Ishikawa (cell line): ENCODE measurements around the gene ZNF664.

Source experiments
- CEBPB ChIP-seq: IDR thresholded peaks from 2 replicates; pipeline ENCODE4 v1.6.1; 2012
- CREB1 ChIP-seq: IDR thresholded peaks from 2 replicates; pipeline ENCODE4 v1.6.1; 2012; ENCODE audit warnings: low read depth
- EGR1 ChIP-seq: IDR thresholded peaks from 2 replicates; pipeline ENCODE4 v1.6.1; 2012
- EP300 ChIP-seq: IDR thresholded peaks from 2 replicates; pipeline ENCODE4 v1.6.1; 2012; ENCODE audit warnings: borderline replicate concordance
- FOXM1 ChIP-seq: IDR thresholded peaks from 2 replicates; pipeline ENCODE4 v1.6.1; 2012; ENCODE audit warnings: low read depth, borderline replicate concordance
- MAX ChIP-seq: IDR thresholded peaks from 2 replicates; pipeline ENCODE4 v1.6.1; 2012
- NFIC ChIP-seq: IDR thresholded peaks from 2 replicates; pipeline ENCODE4 v1.6.1; 2012
- RAD21 ChIP-seq: IDR thresholded peaks from 2 replicates; pipeline ENCODE4 v1.6.1; 2012; ENCODE audit warnings: low read depth
- TAF1 ChIP-seq: IDR thresholded peaks from 2 replicates; pipeline ENCODE4 v1.6.1; 2012; ENCODE audit warnings: low read depth, mild to moderate bottlenecking
- TCF12 ChIP-seq: IDR thresholded peaks from 2 replicates; pipeline ENCODE4 v1.6.1; 2012; ENCODE audit warnings: low read depth
- TEAD4 ChIP-seq: IDR thresholded peaks from 2 replicates; pipeline ENCODE4 v1.6.1; 2012
- YY1 ChIP-seq: IDR thresholded peaks from 2 replicates; pipeline ENCODE4 v1.6.1; 2012; ENCODE audit warnings: low read depth
- ZBTB7A ChIP-seq: IDR thresholded peaks from 2 replicates; pipeline ENCODE4 v1.6.1; 2012; ENCODE audit warnings: low read depth
- TF ChIP-seq, protein P1 (sequence below): IDR thresholded peaks from 2 replicates; pipeline ENCODE4 v1.6.1; 2012; ENCODE audit warnings: low read depth, mild to moderate bottlenecking
- TF ChIP-seq, protein P2 (sequence below): IDR thresholded peaks from 2 replicates; pipeline ENCODE4 v1.6.1; 2012

ZNF664 gene

GRCh38 chr12:123972457-123973401 lies at the start of gene ZNF664, which contains the start of gene CCDC92:
Gene ZNF664, plus strand, starts transcription at chr12:123973215. Its CDS starts 38,930 bp downstream, at chr12:124012145.
Gene CCDC92, minus strand, starts transcription at chr12:123972831. Its CDS starts 28,526 bp downstream, at chr12:123944305.
- TF ChIP-seq MAX, result peak; percentile 23; the same call in 1 of the 2 replicates
- TF ChIP-seq TEAD4, result no peak
- no peak; the same call in 1 of the 2 replicates for TF ChIP-seq ZBTB7A
- TF ChIP-seq EGR1, result peak; percentile 69
- no peak; the same call in 1 of the 2 replicates for TF ChIP-seq TAF1
- TF ChIP-seq, protein P1, sequence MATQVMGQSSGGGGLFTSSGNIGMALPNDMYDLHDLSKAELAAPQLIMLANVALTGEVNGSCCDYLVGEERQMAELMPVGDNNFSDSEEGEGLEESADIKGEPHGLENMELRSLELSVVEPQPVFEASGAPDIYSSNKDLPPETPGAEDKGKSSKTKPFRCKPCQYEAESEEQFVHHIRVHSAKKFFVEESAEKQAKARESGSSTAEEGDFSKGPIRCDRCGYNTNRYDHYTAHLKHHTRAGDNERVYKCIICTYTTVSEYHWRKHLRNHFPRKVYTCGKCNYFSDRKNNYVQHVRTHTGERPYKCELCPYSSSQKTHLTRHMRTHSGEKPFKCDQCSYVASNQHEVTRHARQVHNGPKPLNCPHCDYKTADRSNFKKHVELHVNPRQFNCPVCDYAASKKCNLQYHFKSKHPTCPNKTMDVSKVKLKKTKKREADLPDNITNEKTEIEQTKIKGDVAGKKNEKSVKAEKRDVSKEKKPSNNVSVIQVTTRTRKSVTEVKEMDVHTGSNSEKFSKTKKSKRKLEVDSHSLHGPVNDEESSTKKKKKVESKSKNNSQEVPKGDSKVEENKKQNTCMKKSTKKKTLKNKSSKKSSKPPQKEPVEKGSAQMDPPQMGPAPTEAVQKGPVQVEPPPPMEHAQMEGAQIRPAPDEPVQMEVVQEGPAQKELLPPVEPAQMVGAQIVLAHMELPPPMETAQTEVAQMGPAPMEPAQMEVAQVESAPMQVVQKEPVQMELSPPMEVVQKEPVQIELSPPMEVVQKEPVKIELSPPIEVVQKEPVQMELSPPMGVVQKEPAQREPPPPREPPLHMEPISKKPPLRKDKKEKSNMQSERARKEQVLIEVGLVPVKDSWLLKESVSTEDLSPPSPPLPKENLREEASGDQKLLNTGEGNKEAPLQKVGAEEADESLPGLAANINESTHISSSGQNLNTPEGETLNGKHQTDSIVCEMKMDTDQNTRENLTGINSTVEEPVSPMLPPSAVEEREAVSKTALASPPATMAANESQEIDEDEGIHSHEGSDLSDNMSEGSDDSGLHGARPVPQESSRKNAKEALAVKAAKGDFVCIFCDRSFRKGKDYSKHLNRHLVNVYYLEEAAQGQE, result no peak
- no peak for TF ChIP-seq CREB1
- TF ChIP-seq CEBPB, result no peak
- no peak for TF ChIP-seq NFIC
- peak; percentile 28; the same call in 1 of the 2 replicates for TF ChIP-seq TCF12
- no peak for TF ChIP-seq RAD21
- no peak for TF ChIP-seq FOXM1
- peak; percentile 21; the same call in 1 of the 2 replicates for TF ChIP-seq EP300
- TF ChIP-seq YY1, result no peak
- TF ChIP-seq, protein P2, sequence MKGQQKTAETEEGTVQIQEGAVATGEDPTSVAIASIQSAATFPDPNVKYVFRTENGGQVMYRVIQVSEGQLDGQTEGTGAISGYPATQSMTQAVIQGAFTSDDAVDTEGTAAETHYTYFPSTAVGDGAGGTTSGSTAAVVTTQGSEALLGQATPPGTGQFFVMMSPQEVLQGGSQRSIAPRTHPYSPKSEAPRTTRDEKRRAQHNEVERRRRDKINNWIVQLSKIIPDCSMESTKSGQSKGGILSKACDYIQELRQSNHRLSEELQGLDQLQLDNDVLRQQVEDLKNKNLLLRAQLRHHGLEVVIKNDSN, result no peak

GRCh38 chr12:123923927-123924326 lies 49.1 kb upstream of the ZNF664 start:
- no peak for TF ChIP-seq RAD21
- no peak for TF ChIP-seq YY1
- TF ChIP-seq, protein P1, result no peak
- TF ChIP-seq ZBTB7A, result no peak
- TF ChIP-seq, protein P2, result no peak
- TF ChIP-seq TAF1, result no peak

- TF ChIP-seq CEBPB (no peak), FOXM1 (no peak), EGR1 (no peak), TEAD4 (no peak), YY1 (no peak), ZBTB7A (no peak), EP300 (no peak), CREB1 (no peak), NFIC (no peak), RAD21 (no peak)
Measured at GRCh38 chr12:123924539-123924938, 48.5 kb upstream of the ZNF664 start.

- TF ChIP-seq TEAD4, result no peak
- TF ChIP-seq RAD21, result no peak
- no peak for TF ChIP-seq ZBTB7A
- TF ChIP-seq YY1, result no peak
- no peak for TF ChIP-seq TAF1
- TF ChIP-seq FOXM1, result no peak
- no peak for TF ChIP-seq NFIC
- no peak for TF ChIP-seq TCF12
- no peak for TF ChIP-seq EP300
- TF ChIP-seq, protein P1, result no peak
- TF ChIP-seq CREB1, result no peak
- TF ChIP-seq EGR1, result no peak
- TF ChIP-seq MAX, result no peak
- TF ChIP-seq, protein P2, result no peak
- no peak for TF ChIP-seq CEBPB
Measured at GRCh38 chr12:123928274-123928865, 44.6 kb upstream of the ZNF664 start.
